ENCODE results near the gene RBM45. TPM values are rescaled to one million over a fixed set of nuclear protein-coding genes. Genes with fewer than 3 reads are reported as not detected.
A peak's percentile ranks its signal among the peaks of the same experiment; 100 is the strongest.
"Not testable (repeated sequence)": the region's sequence is repeated elsewhere in the genome, so short reads cannot be mapped to it uniquely, and the experiment has no call there.

Gene RBM45
- total RNA-seq, 1 donor from 2014 or later = 4.9 TPM

- ATAC-seq (ENCODE audit: poor library complexity) = no peak
- no peak for DNase-seq
- intact Hi-C loops (cut with DNase I) = no loop called here
These were observed 31.2 kb downstream of the RBM45 start for GRCh38 chr2:178143481-178143880.

DNA sequence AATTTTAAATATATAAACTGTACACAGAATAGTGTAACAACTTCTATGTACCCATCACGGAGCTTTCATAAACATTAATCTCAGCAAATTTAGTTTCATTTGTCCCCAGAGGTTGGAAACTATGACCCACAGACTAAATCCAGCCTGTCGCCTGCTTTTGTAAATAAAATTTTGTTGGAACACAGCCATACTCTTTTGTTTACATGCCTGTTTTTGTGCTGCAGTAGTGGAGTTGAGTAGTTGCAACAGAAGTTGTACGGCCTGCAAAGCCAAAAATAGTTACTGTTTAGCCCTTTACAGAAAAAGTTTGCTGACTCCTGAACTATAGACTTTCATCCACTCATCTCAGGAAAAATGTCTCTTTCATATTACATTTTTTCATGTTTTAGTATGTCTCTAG lies 39.8 kb downstream of the RBM45 start:
- ATAC-seq (ENCODE audit: poor library complexity) (peak; percentile 46), DNase-seq (no peak)
- intact Hi-C loops (cut with DNase I) = no loop called here

GRCh38 chr2:178152542-178152941 lies 40.3 kb downstream of the RBM45 start:
- no peak for ATAC-seq (ENCODE audit: poor library complexity)
- intact Hi-C loops (cut with DNase I) = no loop called here
- DNase-seq = no peak

DNA sequence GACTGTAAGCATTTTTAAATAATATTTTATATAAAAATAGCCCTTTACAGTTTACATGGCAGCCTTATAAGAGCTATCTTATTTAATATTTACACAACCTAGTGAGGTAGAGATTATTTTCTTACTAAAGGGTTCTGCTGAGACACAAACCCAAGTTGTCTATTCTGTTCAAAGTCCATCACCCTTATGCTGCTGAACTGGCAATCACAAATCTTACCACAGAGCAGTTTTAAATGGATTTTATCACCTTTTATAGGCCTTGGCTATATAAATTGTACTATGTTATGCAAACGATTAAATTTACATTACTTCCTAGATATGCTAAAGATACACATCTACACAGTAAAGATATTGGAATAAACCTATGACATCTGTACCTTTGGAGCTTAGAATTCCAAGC lies 40.7 kb downstream of the RBM45 start:
- DNase-seq = no peak
- no peak for ATAC-seq (ENCODE audit: poor library complexity)
- intact Hi-C loops (cut with DNase I) = no loop called here

- ATAC-seq (ENCODE audit: poor library complexity); DNase-seq; intact Hi-C loops (cut with DNase I): not testable (repeated sequence)
These were observed 41.6 kb downstream of the RBM45 start for GRCh38 chr2:178153878-178154277.

GRCh38 chr2:178155524-178155923 lies 43.3 kb downstream of the RBM45 start:
- DNase-seq = no peak
- no peak for ATAC-seq (ENCODE audit: poor library complexity)
- intact Hi-C loops (cut with DNase I) = no loop called here

DNA sequence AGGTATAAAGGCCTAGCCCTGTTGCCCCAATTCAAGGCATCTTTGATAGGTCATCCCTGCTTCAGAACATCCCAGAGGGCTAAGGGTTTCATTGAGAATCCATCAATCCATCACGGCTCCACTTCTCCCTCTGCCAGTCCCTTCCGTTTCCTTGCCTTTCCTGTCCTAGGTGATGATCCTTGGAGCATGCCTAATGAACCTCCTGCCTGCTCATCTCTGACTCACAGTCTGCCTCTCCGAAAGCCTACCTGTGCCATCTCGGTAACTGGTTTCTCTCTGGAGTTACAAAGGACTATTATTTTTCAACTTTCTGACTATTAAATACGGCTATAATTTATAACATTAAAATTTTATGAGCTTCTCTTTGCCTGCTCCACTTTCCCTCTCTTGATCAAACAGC lies 45.3 kb downstream of the RBM45 start:
- intact Hi-C loops (cut with DNase I) = no loop called here

GRCh38 chr2:178159966-178160365 lies 47.7 kb downstream of the RBM45 start:
- intact Hi-C loops (cut with DNase I) = no loop called here
- no peak for DNase-seq
- ATAC-seq (ENCODE audit: poor library complexity) = no peak

More for the DNA sequence above, 45.3 kb downstream of the RBM45 start:
- no peak for ATAC-seq (ENCODE audit: poor library complexity)
- no peak for DNase-seq

DNA sequence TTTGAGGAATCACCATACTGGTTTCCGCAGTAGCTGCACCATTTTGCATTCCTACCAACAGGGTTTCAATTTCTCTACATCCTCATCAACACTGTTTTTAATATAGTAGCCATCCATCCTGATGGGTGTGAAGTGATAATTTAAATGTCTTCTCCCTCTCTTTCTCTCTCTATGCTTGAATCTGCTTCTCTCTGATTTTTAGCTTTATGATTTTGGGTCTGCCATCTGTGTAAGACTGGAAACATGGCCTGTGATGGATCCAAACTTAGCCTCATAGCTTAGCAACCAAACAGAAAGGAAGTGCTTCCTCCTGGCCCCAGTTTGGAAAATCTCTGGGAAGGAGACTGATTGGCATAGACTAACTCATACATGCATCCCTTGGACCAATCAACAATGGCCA lies 48.4 kb downstream of the RBM45 start:
- no peak for DNase-seq
- intact Hi-C loops (cut with DNase I) = no loop called here
- no peak for ATAC-seq (ENCODE audit: poor library complexity)

DNA sequence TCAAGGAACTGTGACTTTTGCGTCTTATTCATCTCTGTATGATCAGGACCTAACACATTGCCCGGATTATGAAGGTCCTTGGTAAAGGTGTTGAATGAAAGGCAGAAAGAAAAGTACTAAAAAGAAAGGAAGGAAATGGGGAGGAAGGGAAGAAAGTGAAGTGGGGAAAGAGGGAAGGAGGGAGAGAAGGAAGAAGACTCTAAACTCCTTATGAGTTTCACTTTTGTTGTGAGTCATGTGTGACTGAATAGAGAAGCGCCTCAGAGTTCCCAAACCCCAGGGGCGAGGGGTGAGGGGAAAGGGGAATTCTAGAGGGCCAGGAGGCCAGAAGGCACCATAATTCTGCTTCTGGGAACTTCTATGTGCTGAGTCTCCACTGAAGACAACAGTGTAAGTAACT lies 51.2 kb downstream of the RBM45 start:
- ATAC-seq (ENCODE audit: poor library complexity) (no peak), DNase-seq (no peak)
- intact Hi-C loops (cut with DNase I) = no loop called here

GRCh38 chr2:178163911-178164310 lies 51.7 kb downstream of the RBM45 start:
- DNase-seq (no peak), ATAC-seq (ENCODE audit: poor library complexity) (no peak)
- intact Hi-C loops (cut with DNase I) = no loop called here

GRCh38 chr2:178173657-178174056 lies 61.4 kb downstream of the RBM45 start:
- intact Hi-C loops (cut with DNase I) = no loop called here
- no peak for ATAC-seq (ENCODE audit: poor library complexity)
- DNase-seq = no peak

DNA sequence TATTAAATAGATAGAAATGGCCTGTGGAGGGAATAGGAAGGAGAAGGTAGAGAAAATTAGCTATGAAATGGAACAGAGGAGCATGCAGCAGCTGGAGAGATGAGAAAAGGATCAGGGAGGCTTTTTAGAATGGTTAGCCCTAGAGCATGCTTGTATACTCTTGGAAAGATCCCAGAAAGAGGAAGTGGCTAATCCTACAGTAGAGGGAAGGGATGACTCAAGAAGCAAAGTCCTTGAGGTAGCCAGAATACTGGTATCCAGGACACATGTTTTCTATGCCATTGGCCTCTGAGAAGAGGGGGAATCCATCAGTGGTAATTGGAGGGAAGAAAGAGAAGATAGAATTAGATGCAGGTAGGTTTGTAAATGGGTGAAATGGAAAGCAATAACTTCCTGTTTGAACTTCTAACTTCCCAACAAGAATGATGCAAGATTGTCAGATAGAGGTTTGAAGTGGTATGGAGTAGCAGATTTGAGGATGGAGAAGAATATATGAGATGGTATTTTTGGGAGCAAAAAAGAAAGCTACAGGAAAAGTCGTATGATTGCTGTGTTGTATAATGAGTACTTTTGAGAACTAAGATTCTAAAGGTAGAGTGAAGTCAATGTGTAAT lies 64.9 kb downstream of the RBM45 start:
- DNase-seq = no peak
- no peak for ATAC-seq (ENCODE audit: poor library complexity)
- intact Hi-C loops (cut with DNase I) = no loop called here

Other genes with a start within 250 kb of the RBM45 start
- 2.2 TPM for gene PDE11A, start 39.7 kb upstream of the RBM45 start, total RNA-seq
- 3.3 TPM for gene OSBPL6, start 82.1 kb downstream of the RBM45 start, total RNA-seq

Data from Right ventricle myocardium superior (tissue), 1 donor.